ENCODE data around the gene LETMD1. TPM values are rescaled to one million over a fixed set of nuclear protein-coding genes. Genes with fewer than 3 reads are reported as not detected.
"Not testable (repeated sequence)": the region's sequence is repeated elsewhere in the genome, so short reads cannot be mapped to it uniquely, and the experiment has no call there.

LETMD1 gene
- total and polyA plus RNA-seq, 5 experiments from 2014 or later, result 30.1 to 91.2 (median 36.3) TPM

DNA sequence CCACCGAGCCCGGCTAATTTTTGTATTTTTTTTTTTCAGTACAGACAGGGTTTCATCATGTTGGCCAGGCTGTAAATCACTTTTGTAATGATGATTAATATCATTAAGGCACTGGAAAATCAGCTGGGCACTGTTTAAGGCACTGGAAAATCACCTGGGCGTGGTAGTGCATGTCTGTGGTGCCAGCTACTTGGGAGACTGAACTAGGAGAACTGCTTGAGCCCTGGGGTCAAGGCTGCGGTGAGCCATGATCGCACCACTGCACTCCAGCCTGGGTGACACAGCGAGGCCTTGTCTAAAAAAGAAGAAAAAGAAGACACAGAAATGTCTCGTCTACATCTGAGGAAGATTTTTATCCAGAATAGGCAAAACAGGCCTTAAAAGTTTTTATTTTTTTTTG lies 34.7 kb upstream of the LETMD1 start:
- H3K36me3 Mint-ChIP-seq, result peaks cover 0 to 3% (median 0%) of the 10 kb centered on the region in 3 donors
- H3K4me1 Mint-ChIP-seq, result peaks cover 13 to 61% (median 38%) of the 10 kb centered on the region in 4 donors
- H3K9me3 Mint-ChIP-seq, result no peaks in the 10 kb centered on the region
- no peak for DNase-seq
- no peaks in the 10 kb centered on the region for H3K27me3 Mint-ChIP-seq
- H3K27ac Mint-ChIP-seq, result peak overlapping the region in 2 of 10 donors; percentile 11 to 47
- no peak for ATAC-seq
- H3K4me3 Mint-ChIP-seq, result no peak overlapping the region
- POLR2A ChIA-PET, result interaction anchor here (0.7 to 2.3 kb wide), 3 partner anchors 11 to 181 kb away, joined by 3 to 9 read pairs (median 3); partner anchors contain the start of gene SLC11A2

DNA sequence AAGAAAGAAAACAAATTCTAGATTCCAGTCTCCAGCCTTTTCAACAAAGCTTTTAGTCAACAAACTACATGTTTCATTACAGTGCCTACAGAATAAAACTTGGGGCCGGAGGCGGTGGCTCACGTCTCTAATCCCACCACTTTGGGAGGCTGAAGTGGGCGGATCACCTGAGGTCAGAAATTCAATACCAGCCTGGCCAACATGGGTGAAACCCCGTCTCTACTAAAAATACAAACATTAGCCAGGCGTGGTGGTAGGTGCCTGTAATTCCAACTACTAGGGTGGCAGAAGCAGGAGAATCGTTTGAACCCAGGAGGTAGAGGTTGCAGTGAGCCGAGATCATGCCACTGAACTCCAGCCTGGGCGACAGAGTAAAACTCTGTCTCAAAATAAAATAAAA lies 33.7 kb upstream of the LETMD1 start:
- POLR2A ChIA-PET, result interaction anchor here (2.3 kb wide), 1 partner anchor 11 kb away, joined by 9 read pairs; the partner anchor contains the start of gene SLC11A2
- not testable (repeated sequence) for H3K27me3 Mint-ChIP-seq, H3K4me3 Mint-ChIP-seq, DNase-seq, ATAC-seq, H3K36me3 Mint-ChIP-seq, H3K9me3 Mint-ChIP-seq, H3K27ac Mint-ChIP-seq
- peaks cover 8 to 56% (median 33%) of the 10 kb centered on the region in 4 donors for H3K4me1 Mint-ChIP-seq

- H3K27ac Mint-ChIP-seq, result peak overlapping the region in 3 of 10 donors; percentile 8 to 34 (median 13)
- no peaks in the 10 kb centered on the region for H3K36me3 Mint-ChIP-seq
- H3K4me1 Mint-ChIP-seq, result peaks cover 18 to 58% (median 44%) of the 10 kb centered on the region in 4 donors
- no peaks in the 10 kb centered on the region for H3K9me3 Mint-ChIP-seq
- H3K4me3 Mint-ChIP-seq, result no peak overlapping the region
- no peaks in the 10 kb centered on the region for H3K27me3 Mint-ChIP-seq
- POLR2A ChIA-PET, result no interaction called here
- no peak for DNase-seq
- no peak for ATAC-seq
Measured at GRCh38 chr12:51017452-51017851, 30.7 kb upstream of the LETMD1 start.

DNA sequence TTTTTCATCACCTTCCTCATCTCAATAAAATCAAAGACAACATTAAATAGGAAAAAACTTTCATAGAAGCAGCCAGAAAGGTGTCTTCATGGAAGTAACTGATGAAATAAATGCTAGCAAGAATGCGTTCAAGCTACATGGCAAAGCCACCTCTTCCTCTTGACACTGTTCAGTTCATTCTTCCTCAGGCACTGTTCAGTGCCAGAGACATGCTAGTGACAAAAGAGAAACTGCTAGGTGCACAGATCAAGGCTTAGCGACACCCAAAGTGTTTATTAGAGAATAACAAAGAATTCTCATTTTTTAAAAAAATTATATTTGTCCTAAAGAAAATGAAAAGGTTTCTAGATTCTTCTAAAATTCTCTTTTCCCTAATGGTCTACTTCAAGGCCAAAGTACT lies 29.2 kb upstream of the LETMD1 start:
- Mint-ChIP-seq H3K36me3 (no peaks in the 10 kb centered on the region), H3K27ac (peak overlapping the region in 3 of 10 donors; percentile 12 to 34 (median 17)), H3K4me3 (no peak overlapping the region), H3K4me1 (peaks cover 16 to 58% (median 49%) of the 10 kb centered on the region in 4 donors), H3K9me3 (no peaks in the 10 kb centered on the region), H3K27me3 (no peaks in the 10 kb centered on the region)
- POLR2A ChIA-PET, result interaction anchor here (0.7 to 2.3 kb wide), 3 partner anchors 9 to 249 kb away, joined by 4 to 13 read pairs (median 8); no protein-coding TSS in a partner anchor
- DNase-seq (no peak), ATAC-seq (peak in 1 of 2 donors; percentile 38)

- no peaks in the 10 kb centered on the region for H3K9me3 Mint-ChIP-seq
- peaks cover 26 to 68% (median 59%) of the 10 kb centered on the region in 4 donors for H3K4me1 Mint-ChIP-seq
- POLR2A ChIA-PET, result interaction anchor here (2.3 kb wide), 1 partner anchor 8 kb away, joined by 13 read pairs; no protein-coding TSS in a partner anchor
- no peaks in the 10 kb centered on the region for H3K36me3 Mint-ChIP-seq
- DNase-seq (no peak), ATAC-seq (no peak)
- no peak overlapping the region for H3K4me3 Mint-ChIP-seq
- peak overlapping the region in 2 of 10 donors; percentile 43 to 71 for H3K27ac Mint-ChIP-seq
- H3K27me3 Mint-ChIP-seq, result no peaks in the 10 kb centered on the region
Measured at GRCh38 chr12:51019927-51020326, 28.2 kb upstream of the LETMD1 start.

- peak in 2 of 10 donors; percentile 15 to 24 for DNase-seq
- Mint-ChIP-seq H3K9me3 (no peaks in the 10 kb centered on the region), H3K36me3 (no peaks in the 10 kb centered on the region)
Measured at GRCh38 chr12:51020448-51021182, 27.5 kb upstream of the LETMD1 start.

DNA sequence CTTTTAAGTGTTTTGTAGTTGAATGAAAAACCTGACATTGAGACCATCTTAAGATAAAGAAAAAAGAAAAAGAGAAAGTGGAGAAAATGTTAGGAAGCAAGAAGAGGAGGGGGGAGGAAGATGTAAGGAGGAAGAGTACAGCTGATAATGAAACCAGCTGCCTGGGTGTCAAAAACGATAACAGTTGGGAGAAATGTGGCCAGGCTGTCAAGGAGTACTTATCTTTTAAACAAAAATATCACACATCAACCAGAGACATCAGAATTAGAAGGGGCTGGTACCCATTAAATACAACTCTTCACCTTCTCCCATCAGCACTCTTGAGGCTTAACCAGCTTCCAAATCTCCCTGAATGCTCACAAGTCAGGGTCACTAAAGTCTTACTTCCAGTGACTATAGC lies 26.4 kb upstream of the LETMD1 start:
- Mint-ChIP-seq H3K27me3 (no peaks in the 10 kb centered on the region), H3K9me3 (no peaks in the 10 kb centered on the region), H3K36me3 (no peaks in the 10 kb centered on the region), H3K4me1 (peaks cover 33 to 78% (median 70%) of the 10 kb centered on the region in 4 donors), H3K4me3 (peak overlapping the region in 9 of 10 donors; percentile 0 to 59 (median 34)), H3K27ac (peak overlapping the region; percentile 48 to 94 (median 71))
- POLR2A ChIA-PET, result interaction anchor here (1.3 kb wide), 1 partner anchor 257 kb away, joined by 5 read pairs; no protein-coding TSS in a partner anchor
- DNase-seq, result no peak
- ATAC-seq, result no peak

More at GRCh38 chr12:51020448-51021182, 27.5 kb upstream of the LETMD1 start:
- POLR2A ChIA-PET, result no interaction called here
- peak; percentile 23 to 57 for ATAC-seq
- H3K4me3 Mint-ChIP-seq, result peak overlapping the region in 5 of 10 donors; percentile 10 to 63 (median 26)
- H3K4me1 Mint-ChIP-seq, result peaks cover 31 to 72% (median 65%) of the 10 kb centered on the region in 4 donors
- peak overlapping the region in 9 of 10 donors; percentile 9 to 94 (median 44) for H3K27ac Mint-ChIP-seq
- no peaks in the 10 kb centered on the region for H3K27me3 Mint-ChIP-seq

- Mint-ChIP-seq H3K36me3 (no peaks in the 10 kb centered on the region), H3K27me3 (no peaks in the 10 kb centered on the region), H3K9me3 (no peaks in the 10 kb centered on the region), H3K4me1 (peaks cover 40 to 81% (median 77%) of the 10 kb centered on the region in 4 donors), H3K27ac (peak overlapping the region; percentile 87 to 98 (median 96)), H3K4me3 (peak overlapping the region; percentile 94 to 99 (median 96))
- DNase-seq (no peak), ATAC-seq (no peak)
- POLR2A ChIA-PET, result interaction anchor here (1.7 kb wide), 1 partner anchor 25 kb away, joined by 4 read pairs; no protein-coding TSS in a partner anchor
Measured at GRCh38 chr12:51023625-51024382, 24.3 kb upstream of the LETMD1 start.

- Mint-ChIP-seq H3K9me3 (no peaks in the 10 kb centered on the region), H3K36me3 (no peaks in the 10 kb centered on the region), H3K27ac (peak overlapping the region; percentile 87 to 98 (median 96)), H3K27me3 (no peaks in the 10 kb centered on the region), H3K4me1 (peaks cover 41 to 75% (median 67%) of the 10 kb centered on the region in 4 donors), H3K4me3 (peak overlapping the region; percentile 94 to 99 (median 96))
- peak in 2 of 10 donors; percentile 27 to 31 for DNase-seq
- ATAC-seq, result no peak
- POLR2A ChIA-PET, result interaction anchor here (1.1 to 4.4 kb wide), 8 partner anchors 12 to 261 kb away, joined by 3 to 41 read pairs (median 13); partner anchors contain the start of genes ATF1, CSRNP2, DAZAP2 and LETMD1
Measured at GRCh38 chr12:51025338-51025835, 22.7 kb upstream of the LETMD1 start.

- DNase-seq (peak; percentile 83 to 94 (median 87)), ATAC-seq (peak; percentile 90 to 92)
- Mint-ChIP-seq H3K4me1 (peaks cover 36 to 68% (median 61%) of the 10 kb centered on the region in 4 donors), H3K4me3 (peak within 1 kb of the TSS; percentile 94 to 99 (median 96)), H3K9me3 (no peaks in the 10 kb centered on the region), H3K36me3 (no peaks in the 10 kb centered on the region), H3K27ac (peak within 1 kb of the TSS; percentile 87 to 98 (median 96)), H3K27me3 (no peaks in the 10 kb centered on the region)
- POLR2A ChIA-PET, result interaction anchor here (0.6 to 4.4 kb wide), 15 partner anchors 11 to 520 kb away, joined by 3 to 41 read pairs (median 6); partner anchors contain the start of genes ATF1, CSRNP2, DAZAP2 and LETMD1
Measured at GRCh38 chr12:51025836-51026638, 22.1 kb upstream of the LETMD1 start, which contains the start of gene SLC11A2. Gene SLC11A2, minus strand, starts transcription at chr12:51026384. Its CDS starts 15,656 bp downstream, at chr12:51010728.

DNA sequence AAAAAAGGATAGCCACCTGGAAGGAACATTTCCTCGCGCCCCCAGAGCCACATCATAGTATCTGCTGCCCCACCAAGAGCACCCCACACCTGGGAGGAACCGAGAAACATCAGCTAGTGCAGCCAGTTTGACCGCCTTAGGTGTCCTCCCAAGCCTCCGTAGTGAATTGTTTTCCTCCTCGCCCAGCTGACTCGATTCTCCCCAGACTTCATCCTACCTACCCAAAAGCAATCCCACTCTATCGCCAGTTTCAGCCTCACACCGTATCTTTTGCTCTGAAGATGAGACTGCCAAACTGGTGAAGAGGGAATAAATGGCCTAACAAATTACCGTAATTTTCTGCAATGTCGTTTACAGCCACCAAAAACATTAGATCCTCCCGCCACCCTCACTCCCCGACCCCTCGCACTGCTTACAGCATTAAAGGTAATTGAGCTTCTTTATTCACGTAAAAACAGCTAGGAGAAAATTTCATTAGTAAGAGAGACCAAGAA lies 20.7 kb upstream of the LETMD1 start:
- Mint-ChIP-seq H3K9me3 (no peaks in the 10 kb centered on the region), H3K27me3 (no peaks in the 10 kb centered on the region), H3K4me1 (peaks cover 30 to 55% (median 48%) of the 10 kb centered on the region in 4 donors), H3K36me3 (no peaks in the 10 kb centered on the region), H3K27ac (peak overlapping the region in 9 of 10 donors; percentile 48 to 92 (median 78)), H3K4me3 (peak overlapping the region; percentile 48 to 99 (median 70))
- no peak for DNase-seq
- ATAC-seq, result no peak
- POLR2A ChIA-PET, result interaction anchor here (0.6 to 4.4 kb wide), 6 partner anchors 8 to 505 kb away, joined by 3 to 41 read pairs (median 9); partner anchors contain the start of genes ATF1, DAZAP2 and POU6F1
